Nephron progenitor cell (in vitro differentiated cells): ENCODE data around the gene ZNF618.

ENCODE experiments used
- DNase-seq: peaks from one replicate; pipeline ENCODE4 v3.0.0; 2021
- H3K27ac Mint-ChIP-seq: 2 replicates; pipeline ENCODE4 v1.8.0; 2021; ENCODE audit warnings: mild to moderate bottlenecking, moderate library complexity, mixed read lengths
- H3K27me3 Mint-ChIP-seq: 2 replicates; pipeline ENCODE4 v1.8.0; 2021; ENCODE audit warnings: mild to moderate bottlenecking, low read depth, mixed read lengths; ENCODE audit not compliant: poor library complexity
- H3K36me3 Mint-ChIP-seq: 2 replicates; pipeline ENCODE4 v1.8.0; 2021; ENCODE audit warnings: low read depth, mixed read lengths
- H3K4me1 Mint-ChIP-seq: 2 replicates; pipeline ENCODE4 v1.8.0; 2021; ENCODE audit warnings: mixed read lengths
- H3K4me3 Mint-ChIP-seq: 2 replicates; pipeline ENCODE4 v1.8.0; 2021; ENCODE audit warnings: mild to moderate bottlenecking, moderate library complexity, mixed read lengths
- H3K9me3 Mint-ChIP-seq: 2 replicates; pipeline ENCODE4 v1.8.0; 2021; ENCODE audit warnings: mild to moderate bottlenecking, moderate library complexity, mixed read lengths
- TF ChIP-seq, protein P1 (sequence below): fragments of 200-600 bp; sonication (generic); IDR thresholded peaks from 2 replicates; pipeline ENCODE4 v1.5.0; 2021; ENCODE audit warnings: antibody characterized with exemption

The ZNF618 gene

DNA sequence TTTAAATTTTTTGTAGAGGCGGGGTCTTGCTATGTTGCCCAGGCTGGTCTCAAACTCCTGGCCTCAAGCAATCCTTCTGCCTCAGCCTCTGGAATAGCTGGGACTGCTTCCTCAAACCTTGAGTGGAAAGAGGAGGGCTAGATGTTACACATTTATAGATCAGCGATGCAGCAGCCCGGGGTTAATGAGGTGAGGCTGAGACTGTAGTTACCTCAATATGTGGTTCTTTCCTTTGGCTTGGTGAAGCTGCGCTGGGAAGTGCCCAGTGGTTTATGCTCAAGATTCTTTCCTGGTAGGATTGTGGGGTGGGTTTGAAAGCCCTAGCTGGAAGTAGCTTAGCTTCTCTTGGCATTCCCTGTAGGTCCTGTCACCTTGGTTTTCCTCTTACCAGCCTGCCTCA, 22.5 kb downstream of the ZNF618 start:
- Mint-ChIP-seq H3K4me3 (no peak overlapping the region), H3K27ac (no peak overlapping the region), H3K27me3 (peaks cover 4% of the 10 kb centered on the region), H3K36me3 (peaks cover 93% of the 10 kb centered on the region), H3K4me1 (no peaks in the 10 kb centered on the region), H3K9me3 (peaks cover 78% of the 10 kb centered on the region)
- no peak for DNase-seq
- TF ChIP-seq, protein P1, sequence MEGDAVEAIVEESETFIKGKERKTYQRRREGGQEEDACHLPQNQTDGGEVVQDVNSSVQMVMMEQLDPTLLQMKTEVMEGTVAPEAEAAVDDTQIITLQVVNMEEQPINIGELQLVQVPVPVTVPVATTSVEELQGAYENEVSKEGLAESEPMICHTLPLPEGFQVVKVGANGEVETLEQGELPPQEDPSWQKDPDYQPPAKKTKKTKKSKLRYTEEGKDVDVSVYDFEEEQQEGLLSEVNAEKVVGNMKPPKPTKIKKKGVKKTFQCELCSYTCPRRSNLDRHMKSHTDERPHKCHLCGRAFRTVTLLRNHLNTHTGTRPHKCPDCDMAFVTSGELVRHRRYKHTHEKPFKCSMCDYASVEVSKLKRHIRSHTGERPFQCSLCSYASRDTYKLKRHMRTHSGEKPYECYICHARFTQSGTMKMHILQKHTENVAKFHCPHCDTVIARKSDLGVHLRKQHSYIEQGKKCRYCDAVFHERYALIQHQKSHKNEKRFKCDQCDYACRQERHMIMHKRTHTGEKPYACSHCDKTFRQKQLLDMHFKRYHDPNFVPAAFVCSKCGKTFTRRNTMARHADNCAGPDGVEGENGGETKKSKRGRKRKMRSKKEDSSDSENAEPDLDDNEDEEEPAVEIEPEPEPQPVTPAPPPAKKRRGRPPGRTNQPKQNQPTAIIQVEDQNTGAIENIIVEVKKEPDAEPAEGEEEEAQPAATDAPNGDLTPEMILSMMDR, result no peak

GRCh38 chr9:113899205-113899604, 23.1 kb downstream of the ZNF618 start:
- Mint-ChIP-seq H3K36me3 (peaks cover 96% of the 10 kb centered on the region), H3K27me3 (peaks cover 4% of the 10 kb centered on the region), H3K4me3 (no peak overlapping the region), H3K27ac (no peak overlapping the region), H3K4me1 (no peaks in the 10 kb centered on the region), H3K9me3 (peaks cover 83% of the 10 kb centered on the region)
- no peak for DNase-seq
- TF ChIP-seq, protein P1, result no peak

DNA sequence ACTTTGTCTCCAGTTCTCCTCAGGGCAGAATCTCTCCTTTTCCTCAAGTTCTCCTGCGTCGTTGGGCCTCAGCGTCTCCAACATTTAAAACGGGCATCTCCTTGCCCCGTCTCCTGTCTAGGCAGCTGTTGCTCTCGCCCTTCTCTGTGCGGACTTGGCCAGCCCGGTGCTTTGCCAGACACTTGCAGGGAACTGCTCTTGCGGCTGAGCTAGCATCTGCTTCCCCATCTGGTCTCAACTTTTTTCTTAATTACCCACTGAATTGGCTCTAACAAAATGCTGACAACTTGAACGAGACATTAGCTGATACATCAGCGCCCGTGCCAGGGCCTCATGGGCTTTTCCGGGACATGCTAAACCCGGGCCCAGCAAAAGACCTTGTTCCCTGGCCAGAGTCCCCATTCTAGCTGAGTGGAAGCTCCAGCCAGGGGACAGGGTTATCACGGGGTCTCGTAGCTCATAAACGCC, 25.1 kb downstream of the ZNF618 start:
- Mint-ChIP-seq H3K27ac (peak overlapping the region; percentile 40), H3K9me3 (peaks cover 73% of the 10 kb centered on the region), H3K36me3 (peaks cover 92% of the 10 kb centered on the region), H3K4me3 (no peak overlapping the region), H3K4me1 (peaks cover 5% of the 10 kb centered on the region), H3K27me3 (peaks cover 4% of the 10 kb centered on the region)
- TF ChIP-seq, protein P1, result no peak
- DNase-seq, result no peak

GRCh38 chr9:113903514-113904077, 27.5 kb downstream of the ZNF618 start:
- Mint-ChIP-seq H3K4me1 (peaks cover 8% of the 10 kb centered on the region), H3K4me3 (no peak overlapping the region), H3K36me3 (peaks cover 74% of the 10 kb centered on the region), H3K27ac (no peak overlapping the region), H3K9me3 (peaks cover 52% of the 10 kb centered on the region), H3K27me3 (peaks cover 4% of the 10 kb centered on the region)
- TF ChIP-seq, protein P1, result no peak
- no peak for DNase-seq

DNA sequence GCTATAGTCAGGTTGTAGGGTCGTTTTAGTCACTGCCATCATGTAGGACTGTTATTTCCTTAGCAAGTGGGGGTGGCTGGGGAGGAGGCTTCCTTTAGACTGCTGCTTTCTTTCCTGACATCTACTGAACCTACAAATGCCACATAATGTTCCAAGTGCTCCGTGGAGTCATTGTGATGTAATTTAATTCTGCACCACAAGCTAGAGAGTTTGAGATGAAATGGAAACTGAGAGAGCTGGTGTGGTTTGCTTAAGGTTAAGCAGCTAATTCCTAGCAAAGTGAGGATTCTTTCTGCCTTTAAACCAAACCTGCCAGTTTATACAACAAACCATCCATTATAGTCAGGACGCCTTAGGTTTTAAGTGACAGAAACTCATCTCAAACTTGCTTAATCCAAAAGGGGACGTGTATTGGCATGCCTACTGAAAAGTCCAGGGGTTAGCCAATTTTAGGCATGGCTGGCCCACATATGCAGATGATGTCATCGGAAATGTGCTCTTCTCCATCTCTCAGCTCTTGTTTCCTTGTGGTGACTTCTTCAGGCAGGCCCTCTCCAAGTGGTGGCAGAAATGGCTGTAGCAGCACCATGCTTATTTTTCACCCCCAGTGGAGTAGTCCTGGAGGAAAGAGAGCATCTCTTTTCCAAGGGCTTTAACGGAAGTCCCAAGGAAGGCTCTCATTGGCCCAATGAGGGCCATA, 30.5 kb downstream of the ZNF618 start:
- Mint-ChIP-seq H3K4me1 (peaks cover 22% of the 10 kb centered on the region), H3K27ac (no peak overlapping the region)

More for the DNA sequence above, 30.5 kb downstream of the ZNF618 start:
- Mint-ChIP-seq H3K4me3 (no peak overlapping the region), H3K9me3 (peaks cover 33% of the 10 kb centered on the region), H3K36me3 (peaks cover 44% of the 10 kb centered on the region), H3K27me3 (peaks cover 4% of the 10 kb centered on the region)
- TF ChIP-seq, protein P1, result no peak
- DNase-seq, result no peak
